T-helper 9 cell (primary cell): ENCODE data around the gene DEGS2.

Experiments used
- DNase-seq: peaks from one replicate; pipeline ENCODE4 v3.0.0-alpha.2; 2020

Gene DEGS2

GRCh38 chr14:100109594-100109955 is 49.9 kb downstream of the DEGS2 start:
- DNase-seq, result no peak

DNA sequence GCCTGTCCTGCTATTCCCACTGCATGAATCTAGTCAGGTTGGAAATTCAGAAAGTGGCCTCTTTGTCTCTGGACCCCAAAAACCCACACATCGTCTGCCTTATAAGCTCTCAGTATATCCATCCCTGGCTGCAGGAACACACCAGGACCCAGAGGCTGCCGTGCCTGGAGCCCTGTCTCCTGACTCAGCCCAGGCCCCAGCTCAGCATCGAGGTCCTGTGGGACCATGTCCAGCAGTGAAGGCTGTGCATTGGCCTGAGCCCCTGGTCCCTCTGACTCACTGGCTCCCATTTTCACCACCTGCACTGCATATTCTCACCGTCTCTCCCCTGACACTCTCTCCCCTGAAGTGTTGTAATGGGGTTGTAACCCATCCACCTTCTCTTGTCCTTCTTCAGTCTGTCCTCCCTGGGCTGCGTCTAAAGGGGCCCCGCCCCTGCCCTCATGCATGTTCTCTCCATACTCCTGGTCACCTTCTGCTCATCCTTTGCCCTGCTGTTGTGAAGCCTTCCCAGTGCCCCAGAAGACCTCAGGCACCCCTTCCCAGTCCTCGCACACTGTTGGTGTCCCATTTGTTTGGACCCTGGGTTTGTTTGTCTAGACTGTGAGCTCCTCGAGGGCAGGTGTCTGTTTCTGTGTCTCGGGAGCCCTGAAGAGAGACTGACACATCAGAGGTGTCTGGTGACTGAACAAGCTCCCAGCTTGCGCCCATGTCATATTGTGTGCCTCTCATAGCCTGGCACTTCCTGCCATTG is 50.4 kb downstream of the DEGS2 start:
- DNase-seq, result no peak

GRCh38 chr14:100108042-100108825 is 51.2 kb downstream of the DEGS2 start:
- DNase-seq, result peak; percentile 90

DNA sequence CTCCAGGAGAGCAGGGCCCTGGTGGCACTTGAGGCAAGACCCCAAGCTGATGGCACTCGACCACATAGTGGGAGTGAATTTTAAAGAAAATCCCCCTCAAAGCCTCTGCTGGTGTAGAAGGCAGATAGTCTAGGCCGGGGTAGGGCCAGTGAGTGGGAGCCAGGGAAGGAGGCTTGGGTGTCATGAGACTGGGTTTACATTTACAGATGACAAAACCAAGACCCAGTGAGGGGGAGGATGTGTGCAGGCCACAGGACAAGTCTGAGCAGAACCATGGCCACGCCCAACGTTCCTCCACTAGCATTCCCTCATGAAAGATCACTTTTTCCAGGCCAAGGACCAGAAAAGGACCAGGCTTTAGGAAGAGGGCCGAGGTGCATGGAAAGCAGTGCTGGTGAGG is 52.2 kb downstream of the DEGS2 start:
- DNase-seq, result no peak

- peak; percentile 57 for DNase-seq
These were observed 53.0 kb downstream of the DEGS2 start for GRCh38 chr14:100106250-100107112.

- no peak for DNase-seq
These were observed 53.9 kb downstream of the DEGS2 start for GRCh38 chr14:100105357-100106169.

DNA sequence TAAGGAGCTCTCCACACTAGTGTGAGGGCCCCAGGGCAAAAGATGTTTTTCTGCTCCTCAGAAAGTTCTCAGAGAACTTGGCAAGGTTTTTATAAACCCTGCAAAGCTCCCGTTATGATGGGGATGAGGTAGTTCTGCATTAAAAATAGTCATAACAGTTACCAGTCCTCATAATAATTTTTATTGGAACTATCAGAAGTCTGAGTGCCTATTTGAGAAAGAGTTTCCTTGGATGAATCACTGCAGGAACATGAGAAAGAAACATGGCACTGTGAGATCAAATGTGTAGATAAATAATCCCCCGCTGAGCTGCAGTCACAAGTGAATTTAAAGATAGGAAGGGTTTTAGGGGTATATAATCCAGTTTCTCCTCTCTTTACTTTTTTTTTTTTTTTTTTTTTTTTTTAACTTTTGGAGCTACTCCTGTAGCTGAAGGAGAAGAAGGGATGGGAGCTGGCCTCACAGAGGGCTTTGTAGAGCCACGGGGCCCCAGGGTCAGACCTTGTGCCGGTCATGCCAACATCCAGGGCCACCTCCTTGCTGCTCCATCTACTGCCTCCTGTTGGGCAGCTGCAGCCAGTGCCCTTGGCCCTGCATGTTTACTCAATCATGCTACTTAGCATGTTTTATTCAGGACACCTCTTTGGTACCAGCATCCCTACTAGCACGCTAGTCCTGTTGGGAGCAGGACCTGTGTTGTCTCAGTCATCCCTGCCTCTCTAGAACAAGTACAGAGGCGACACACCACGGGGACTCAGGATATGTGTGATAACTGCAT is 54.7 kb downstream of the DEGS2 start:
- DNase-seq, result no peak

- no peak for DNase-seq
These were observed 55.5 kb downstream of the DEGS2 start for GRCh38 chr14:100104006-100104352.

DNA sequence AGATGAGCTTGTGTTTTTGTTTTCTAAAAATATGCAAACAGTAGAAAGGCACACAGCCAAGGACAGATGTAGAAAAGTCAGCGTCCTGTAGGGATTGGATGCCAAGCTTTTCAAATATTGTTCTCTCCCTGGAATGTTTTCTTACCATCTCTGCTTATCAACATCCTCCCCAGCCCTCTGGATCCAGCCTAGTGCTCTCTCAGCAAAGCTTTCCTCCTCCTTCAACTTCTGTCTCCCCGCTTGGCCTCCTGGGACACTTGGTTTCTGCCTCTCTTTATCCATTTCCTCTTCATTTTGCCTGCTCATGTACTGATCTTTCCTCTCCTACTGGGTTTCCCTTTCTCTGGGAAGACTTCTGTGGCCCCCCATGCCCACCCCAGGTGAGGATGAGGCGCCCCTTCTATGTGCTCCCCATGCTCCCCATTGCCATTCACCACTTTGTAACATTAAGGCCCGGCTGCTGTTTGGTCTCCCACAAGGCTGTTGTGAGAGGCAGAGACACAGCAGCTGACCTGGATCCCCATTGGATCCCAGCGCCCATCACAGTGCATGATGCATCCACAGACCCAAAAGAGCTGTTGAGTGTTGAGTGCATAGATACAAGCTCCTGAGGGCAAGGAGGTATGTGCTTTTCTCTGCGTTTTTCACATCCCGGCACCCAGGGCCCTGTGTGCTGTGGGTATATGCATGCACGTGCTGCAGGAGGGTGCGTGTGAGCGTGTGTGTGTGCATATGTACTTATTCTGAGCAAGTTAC is 56.0 kb downstream of the DEGS2 start:
- no peak for DNase-seq

DNA sequence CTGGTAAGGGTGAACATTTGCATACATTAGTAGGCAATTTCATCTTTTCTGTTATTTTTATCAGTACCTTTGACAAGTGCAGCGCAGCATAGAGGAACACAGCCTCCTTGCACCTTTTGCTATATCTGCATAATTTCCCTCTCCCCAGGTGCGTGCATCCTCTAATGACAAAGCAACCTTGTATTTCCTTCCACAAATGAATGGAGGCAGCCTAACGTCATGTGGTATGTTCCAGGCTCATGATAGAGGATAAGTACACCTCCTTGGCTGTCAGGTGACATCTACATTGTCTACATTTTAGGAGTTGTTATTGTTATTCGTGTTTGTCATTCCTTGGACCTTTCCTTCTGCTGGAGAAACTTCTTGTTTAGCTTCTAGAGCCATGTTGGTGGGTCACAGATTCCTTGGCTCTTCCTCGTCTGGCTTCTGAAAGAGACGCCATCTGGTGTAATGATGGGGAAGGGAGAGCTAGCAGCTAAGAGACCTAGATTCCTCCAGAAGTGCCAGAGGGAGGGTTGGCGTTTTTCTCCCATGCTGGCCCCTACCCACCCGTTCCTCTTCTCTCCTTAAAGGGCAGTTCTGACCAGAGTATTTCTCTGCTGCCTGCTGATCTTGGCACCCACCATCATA is 57.2 kb downstream of the DEGS2 start:
- DNase-seq, result no peak

GRCh38 chr14:100100032-100100703 is 59.3 kb downstream of the DEGS2 start:
- DNase-seq, result no peak

- no peak for DNase-seq
These were observed 61.3 kb downstream of the DEGS2 start for GRCh38 chr14:100098171-100098570.

- DNase-seq, result no peak
These were observed 62.8 kb downstream of the DEGS2 start for GRCh38 chr14:100096656-100097055.
